ENCODE data around the gene DGKD. TPM values are rescaled to one million over a fixed set of nuclear protein-coding genes. Genes with fewer than 3 reads are reported as not detected.
"Not testable (repeated sequence)": the region's sequence is repeated elsewhere in the genome, so short reads cannot be mapped to it uniquely, and the experiment has no call there.

The DGKD gene
- total and polyA plus RNA-seq, 4 donors: 26.0 to 75.0 (median 43.8) TPM

- H3K27ac ChIP-seq (ENCODE audit: low read depth, low read length): no peak overlapping the region
- 86% methylated on average over 5 of the region's 5 CpGs for WGBS (ENCODE audit: insufficient coverage)
These were observed 14.5 kb downstream of the DGKD start for GRCh38 chr2:233368756-233369155.

GRCh38 chr2:233369462-233369861, 15.2 kb downstream of the DGKD start:
- peaks cover 1% of the 10 kb centered on the region for H3K9me3 ChIP-seq (ENCODE audit: control insufficient read depth, insufficient read depth, low read length)
- peaks cover 7% of the 10 kb centered on the region for H3K4me1 ChIP-seq (ENCODE audit: control insufficient read depth, insufficient read depth, low read length)
- 78% methylated on average over 7 of the region's 8 CpGs for WGBS (ENCODE audit: insufficient coverage)
- H3K4me3 ChIP-seq (ENCODE audit: low read depth, low read length): no peak overlapping the region
- no peaks in the 10 kb centered on the region for H3K27me3 ChIP-seq (ENCODE audit: control insufficient read depth, insufficient read depth, low read length)
- H3K27ac ChIP-seq (ENCODE audit: low read depth, low read length): no peak overlapping the region
- peaks cover 2% of the 10 kb centered on the region for H3K36me3 ChIP-seq (ENCODE audit: control insufficient read depth, insufficient read depth, low read length)
- DNase-seq (ENCODE audit: low read depth in 4 of 6, low spot score in 6 of 6): no peak

More at GRCh38 chr2:233368756-233369155, 14.5 kb downstream of the DGKD start:
- Histone ChIP-seq H3K36me3 (ENCODE audit: control insufficient read depth, insufficient read depth, low read length) (no peaks in the 10 kb centered on the region), H3K4me3 (ENCODE audit: low read depth, low read length) (no peak overlapping the region), H3K9me3 (ENCODE audit: control insufficient read depth, insufficient read depth, low read length) (peaks cover 1% of the 10 kb centered on the region), H3K4me1 (ENCODE audit: control insufficient read depth, insufficient read depth, low read length) (peaks cover 7% of the 10 kb centered on the region), H3K27me3 (ENCODE audit: control insufficient read depth, insufficient read depth, low read length) (no peaks in the 10 kb centered on the region)
- no peak for DNase-seq (ENCODE audit: low read depth in 4 of 6, low spot score in 6 of 6)

GRCh38 chr2:233369897-233370685, 15.8 kb downstream of the DGKD start:
- Histone ChIP-seq H3K36me3 (ENCODE audit: control insufficient read depth, insufficient read depth, low read length) (peaks cover 2% of the 10 kb centered on the region), H3K4me1 (ENCODE audit: control insufficient read depth, insufficient read depth, low read length) (peaks cover 7% of the 10 kb centered on the region), H3K27me3 (ENCODE audit: control insufficient read depth, insufficient read depth, low read length) (no peaks in the 10 kb centered on the region), H3K27ac (ENCODE audit: low read depth, low read length) (no peak overlapping the region), H3K9me3 (ENCODE audit: control insufficient read depth, insufficient read depth, low read length) (peaks cover 1% of the 10 kb centered on the region), H3K4me3 (ENCODE audit: low read depth, low read length) (no peak overlapping the region)
- DNase-seq (ENCODE audit: low read depth in 4 of 6, low spot score in 6 of 6): no peak
- 96% methylated on average over 4 of the region's 9 CpGs for WGBS (ENCODE audit: insufficient coverage)

- Histone ChIP-seq H3K27me3 (ENCODE audit: control insufficient read depth, insufficient read depth, low read length) (no peaks in the 10 kb centered on the region), H3K9me3 (ENCODE audit: control insufficient read depth, insufficient read depth, low read length) (peaks cover 1% of the 10 kb centered on the region), H3K27ac (ENCODE audit: low read depth, low read length) (no peak overlapping the region), H3K4me3 (ENCODE audit: low read depth, low read length) (no peak overlapping the region), H3K36me3 (ENCODE audit: control insufficient read depth, insufficient read depth, low read length) (peaks cover 3% of the 10 kb centered on the region), H3K4me1 (ENCODE audit: control insufficient read depth, insufficient read depth, low read length) (peaks cover 7% of the 10 kb centered on the region)
- WGBS (ENCODE audit: insufficient coverage): no CpG with 5 or more reads among the region's 2 CpGs
- no peak for DNase-seq (ENCODE audit: low read depth in 4 of 6, low spot score in 6 of 6)
These were observed 17.3 kb downstream of the DGKD start for GRCh38 chr2:233371641-233372040.

- Histone ChIP-seq H3K27me3 (ENCODE audit: control insufficient read depth, insufficient read depth, low read length) (no peaks in the 10 kb centered on the region), H3K36me3 (ENCODE audit: control insufficient read depth, insufficient read depth, low read length) (peaks cover 7% of the 10 kb centered on the region), H3K4me1 (ENCODE audit: control insufficient read depth, insufficient read depth, low read length) (peaks cover 7% of the 10 kb centered on the region), H3K27ac (ENCODE audit: low read depth, low read length) (no peak overlapping the region), H3K4me3 (ENCODE audit: low read depth, low read length) (no peak overlapping the region), H3K9me3 (ENCODE audit: control insufficient read depth, insufficient read depth, low read length) (peaks cover 1% of the 10 kb centered on the region)
- no peak for DNase-seq (ENCODE audit: low read depth in 4 of 6, low spot score in 6 of 6)
- WGBS (ENCODE audit: insufficient coverage): 93% methylated on average over 3 of the region's 8 CpGs
These were observed 18.6 kb downstream of the DGKD start for GRCh38 chr2:233372855-233373254.

- Histone ChIP-seq H3K27ac (ENCODE audit: low read depth, low read length) (no peak overlapping the region), H3K4me3 (ENCODE audit: low read depth, low read length) (no peak overlapping the region)
- WGBS (ENCODE audit: insufficient coverage): 100% methylated on average over 1 of the region's 5 CpGs
These were observed 19.0 kb downstream of the DGKD start for GRCh38 chr2:233373316-233373715.

GRCh38 chr2:233374776-233375175, 20.5 kb downstream of the DGKD start:
- H3K27ac ChIP-seq (ENCODE audit: low read depth, low read length); H3K27me3 ChIP-seq (ENCODE audit: control insufficient read depth, insufficient read depth, low read length); H3K4me3 ChIP-seq (ENCODE audit: low read depth, low read length); H3K4me1 ChIP-seq (ENCODE audit: control insufficient read depth, insufficient read depth, low read length); H3K36me3 ChIP-seq (ENCODE audit: control insufficient read depth, insufficient read depth, low read length); DNase-seq (ENCODE audit: low read depth in 4 of 6, low spot score in 6 of 6); H3K9me3 ChIP-seq (ENCODE audit: control insufficient read depth, insufficient read depth, low read length): not testable (repeated sequence)
- WGBS (ENCODE audit: insufficient coverage): 100% methylated on average over 9 of the region's 11 CpGs

More at GRCh38 chr2:233373316-233373715, 19.0 kb downstream of the DGKD start:
- DNase-seq (ENCODE audit: low read depth in 4 of 6, low spot score in 6 of 6): no peak
- Histone ChIP-seq H3K9me3 (ENCODE audit: control insufficient read depth, insufficient read depth, low read length) (peaks cover 1% of the 10 kb centered on the region), H3K27me3 (ENCODE audit: control insufficient read depth, insufficient read depth, low read length) (no peaks in the 10 kb centered on the region), H3K4me1 (ENCODE audit: control insufficient read depth, insufficient read depth, low read length) (peaks cover 7% of the 10 kb centered on the region), H3K36me3 (ENCODE audit: control insufficient read depth, insufficient read depth, low read length) (peaks cover 7% of the 10 kb centered on the region)

GRCh38 chr2:233375490-233376314, 21.4 kb downstream of the DGKD start:
- Histone ChIP-seq H3K27ac (ENCODE audit: low read depth, low read length) (no peak overlapping the region), H3K9me3 (ENCODE audit: control insufficient read depth, insufficient read depth, low read length) (peaks cover 1% of the 10 kb centered on the region), H3K4me1 (ENCODE audit: control insufficient read depth, insufficient read depth, low read length) (no peaks in the 10 kb centered on the region), H3K4me3 (ENCODE audit: low read depth, low read length) (no peak overlapping the region), H3K36me3 (ENCODE audit: control insufficient read depth, insufficient read depth, low read length) (peaks cover 7% of the 10 kb centered on the region), H3K27me3 (ENCODE audit: control insufficient read depth, insufficient read depth, low read length) (no peaks in the 10 kb centered on the region)
- no peak for DNase-seq (ENCODE audit: low read depth in 4 of 6, low spot score in 6 of 6)
- 86% methylated on average over 5 of the region's 10 CpGs for WGBS (ENCODE audit: insufficient coverage)

GRCh38 chr2:233379034-233379433, 24.7 kb downstream of the DGKD start:
- no peak overlapping the region for H3K4me3 ChIP-seq (ENCODE audit: low read depth, low read length)
- DNase-seq (ENCODE audit: low read depth in 4 of 6, low spot score in 6 of 6): no peak
- H3K27me3 ChIP-seq (ENCODE audit: control insufficient read depth, insufficient read depth, low read length): no peaks in the 10 kb centered on the region
- H3K27ac ChIP-seq (ENCODE audit: low read depth, low read length): no peak overlapping the region
- 92% methylated on average over 5 of the region's 6 CpGs for WGBS (ENCODE audit: insufficient coverage)
- peaks cover 2% of the 10 kb centered on the region for H3K4me1 ChIP-seq (ENCODE audit: control insufficient read depth, insufficient read depth, low read length)
- peaks cover 7% of the 10 kb centered on the region for H3K36me3 ChIP-seq (ENCODE audit: control insufficient read depth, insufficient read depth, low read length)
- no peaks in the 10 kb centered on the region for H3K9me3 ChIP-seq (ENCODE audit: control insufficient read depth, insufficient read depth, low read length)

All from spinal cord (tissue), 10 donors.